MCF 10A (cell line): ENCODE measurements around the gene UNC119. TPM values are rescaled to one million over a fixed set of nuclear protein-coding genes. Genes with fewer than 3 reads are reported as not detected.

Source experiments
- BruUV-seq: library from RNA; stranded (reverse); fragments of 400-500 nt; replicated peaks from 2 replicates; lab custom pipeline; 2021; lab: Mats Ljungman, UMichigan
- CTCF ChIA-PET: fragments of 300-600 bp; sonication (Branson Sonifier 250); formaldehyde crosslinking; extraction: SDS; loops from one replicate; lab custom pipeline; 2021; ENCODE audit warnings: antibody characterized with exemption, inconsistent platforms; lab: Yijun Ruan, JAX
- POLR2A ChIA-PET: fragments of 300-600, 350-650 bp; sonication (Branson Sonifier 250); formaldehyde crosslinking; extraction: SDS; loops from one replicate; lab custom pipeline; 2020; ENCODE audit warnings: antibody characterized with exemption, inconsistent platforms; lab: Yijun Ruan, JAX
- DNase-seq: peaks from one replicate; pipeline ENCODE4 v3.0.0-alpha.2; 2018; ENCODE audit not compliant: unreplicated experiment
- H3K27ac Mint-ChIP-seq: one replicate; pipeline ENCODE4 v1.8.0; 2022; ENCODE audit warnings: mild to moderate bottlenecking, low read depth, mixed read lengths; ENCODE audit not compliant: unreplicated experiment
- H3K27me3 Mint-ChIP-seq: one replicate; pipeline ENCODE4 v1.8.0; 2022; ENCODE audit warnings: mixed read lengths; ENCODE audit not compliant: insufficient read depth, unreplicated experiment
- H3K36me3 Mint-ChIP-seq: one replicate; pipeline ENCODE4 v1.8.0; 2022; ENCODE audit warnings: mild to moderate bottlenecking, moderate library complexity, mixed read lengths; ENCODE audit not compliant: insufficient read depth, unreplicated experiment
- H3K4me1 Mint-ChIP-seq: one replicate; pipeline ENCODE4 v1.8.0; 2022; ENCODE audit warnings: mixed read lengths; ENCODE audit not compliant: insufficient read depth, unreplicated experiment
- H3K4me3 Mint-ChIP-seq: one replicate; pipeline ENCODE4 v1.8.0; 2022; ENCODE audit warnings: mild to moderate bottlenecking, moderate library complexity, mixed read lengths; ENCODE audit not compliant: unreplicated experiment
- H3K9me3 Mint-ChIP-seq: one replicate; pipeline ENCODE4 v1.8.0; 2022; ENCODE audit warnings: mixed read lengths; ENCODE audit not compliant: unreplicated experiment
- CTCF ChIP-seq: fragments of 200-600 bp; IDR thresholded peaks from one replicate; pipeline ENCODE4 v1.8.0; 2022; ENCODE audit warnings: antibody characterized with exemption, mild to moderate bottlenecking; ENCODE audit not compliant: unreplicated experiment
- intact Hi-C: fragments of 100-400 bp; cut with micrococcal nuclease; formaldehyde crosslinking; loops from 2 replicates; pipeline ENCODE4 v1.14.1; 2022
- total RNA-seq: library from RNA; stranded (reverse); gene quantifications from 2 replicates; pipeline ENCODE4 v1.2.3, GENCODE V29; 2022

The UNC119 gene
- total RNA-seq, 1 experiment from 2014 or later, result 12.5 TPM

GRCh38 chr17:28598389-28598788 is 46.0 kb upstream of the UNC119 start:
- Mint-ChIP-seq H3K4me1 (peaks cover 21% of the 10 kb centered on the region), H3K36me3 (peaks cover 10% of the 10 kb centered on the region), H3K27ac (peak overlapping the region; percentile 90), H3K27me3 (no peaks in the 10 kb centered on the region), H3K9me3 (no peaks in the 10 kb centered on the region), H3K4me3 (peak overlapping the region; percentile 87)
- DNase-seq, result no peak
- intact Hi-C loops, result no loop called here
- TF ChIP-seq CTCF, result no peak
- BruUV-seq, result TSS peak; percentile 52
- ChIA-PET POLR2A (interaction anchor here (0.6 to 4.4 kb wide), 12 partner anchors 9 to 332 kb away, joined by 3 to 32 read pairs (median 4); partner anchors contain the start of genes ALDOC and PIGS), CTCF (interaction anchor here (2.7 kb wide), 1 partner anchor 14 kb away, joined by 10 read pairs; no protein-coding TSS in a partner anchor)

- DNase-seq, result peak; percentile 5
- Mint-ChIP-seq H3K36me3 (peaks cover 10% of the 10 kb centered on the region), H3K4me3 (peak overlapping the region; percentile 87), H3K27me3 (no peaks in the 10 kb centered on the region), H3K9me3 (no peaks in the 10 kb centered on the region), H3K27ac (peak overlapping the region; percentile 90), H3K4me1 (peaks cover 21% of the 10 kb centered on the region)
- no peak for TF ChIP-seq CTCF
- ChIA-PET CTCF (interaction anchor here (0.6 to 2.7 kb wide), 4 partner anchors 15 to 153 kb away, joined by 3 to 10 read pairs (median 3); no protein-coding TSS in a partner anchor), POLR2A (interaction anchor here (0.6 to 4.4 kb wide), 14 partner anchors 9 to 331 kb away, joined by 3 to 32 read pairs (median 4); partner anchors contain the start of genes ALDOC and PIGS)
- BruUV-seq, result no TSS peak
- intact Hi-C loops, result no loop called here
Measured at GRCh38 chr17:28597606-28598383, 45.4 kb upstream of the UNC119 start.

- Mint-ChIP-seq H3K36me3 (peaks cover 23% of the 10 kb centered on the region), H3K4me1 (peaks cover under 1% of the 10 kb centered on the region), H3K9me3 (no peaks in the 10 kb centered on the region), H3K27me3 (no peaks in the 10 kb centered on the region), H3K27ac (no peak overlapping the region), H3K4me3 (no peak overlapping the region)
- TSS peak; percentile 24 for BruUV-seq
- DNase-seq, result no peak
- TF ChIP-seq CTCF, result no peak
- intact Hi-C loops, result no loop called here
- ChIA-PET POLR2A (no interaction called here), CTCF (no interaction called here)
Measured at GRCh38 chr17:28592260-28592659, 39.8 kb upstream of the UNC119 start.

GRCh38 chr17:28585851-28586250 is 33.4 kb upstream of the UNC119 start:
- POLR2A ChIA-PET, result interaction anchor here (0.6 to 5.7 kb wide), 4 partner anchors 9 to 180 kb away, joined by 3 to 19 read pairs (median 3); partner anchors contain the start of gene PIGS
- CTCF ChIA-PET, result interaction anchor here (0.6 kb wide), 1 partner anchor 269 kb away, joined by 3 read pairs; no protein-coding TSS in a partner anchor
- no TSS peak for BruUV-seq
- no peak overlapping the region for H3K4me3 Mint-ChIP-seq
- intact Hi-C loops, result no loop called here
- H3K9me3 Mint-ChIP-seq, result no peaks in the 10 kb centered on the region
- no peaks in the 10 kb centered on the region for H3K4me1 Mint-ChIP-seq
- no peak for DNase-seq
- H3K27me3 Mint-ChIP-seq, result no peaks in the 10 kb centered on the region
- no peak overlapping the region for H3K27ac Mint-ChIP-seq
- H3K36me3 Mint-ChIP-seq, result peaks cover 19% of the 10 kb centered on the region
- TF ChIP-seq CTCF, result no peak
